AG04449 (cell line): ENCODE measurements around the gene IGSF11.
"Not testable (repeated sequence)": the region's sequence is repeated elsewhere in the genome, so short reads cannot be mapped to it uniquely, and the experiment has no call there.

ENCODE experiments used
- CTCF ChIA-PET: fragments of 350-600 bp; formaldehyde crosslinking; extraction: SDS; loops from one replicate; lab custom pipeline; 2021; ENCODE audit warnings: antibody characterized with exemption; lab: Yijun Ruan, JAX
- POLR2A ChIA-PET: fragments of 400-600, 350-600 bp; formaldehyde crosslinking; extraction: SDS; loops from one replicate; lab custom pipeline; 2020; ENCODE audit warnings: antibody characterized with exemption, inconsistent platforms; lab: Yijun Ruan, JAX
- DNase-seq: peaks from one replicate; pipeline ENCODE4 v3.0.0-alpha.2; 2010; ENCODE audit warnings: low read depth, low spot score
- H3K4me3 ChIP-seq: 2 replicates; pipeline ENCODE4 v1.5.1; 2011; ENCODE audit warnings: low read depth, mild to moderate bottlenecking, control low read depth, low read length
- TF ChIP-seq, protein P1 (sequence below): IDR thresholded peaks from one replicate; pipeline ENCODE4 v1.5.1; 2011; ENCODE audit warnings: mild to moderate bottlenecking, moderate library complexity, low read length, control low read depth, inconsistent platforms; ENCODE audit not compliant: insufficient read depth; ENCODE audit errors: missing control alignments

The IGSF11 gene

GRCh38 chr3:118981494-118982134 is 53.0 kb downstream of the IGSF11 start:
- CTCF ChIA-PET = no interaction called here
- H3K4me3 ChIP-seq = no peak overlapping the region
- TF ChIP-seq, protein P1, sequence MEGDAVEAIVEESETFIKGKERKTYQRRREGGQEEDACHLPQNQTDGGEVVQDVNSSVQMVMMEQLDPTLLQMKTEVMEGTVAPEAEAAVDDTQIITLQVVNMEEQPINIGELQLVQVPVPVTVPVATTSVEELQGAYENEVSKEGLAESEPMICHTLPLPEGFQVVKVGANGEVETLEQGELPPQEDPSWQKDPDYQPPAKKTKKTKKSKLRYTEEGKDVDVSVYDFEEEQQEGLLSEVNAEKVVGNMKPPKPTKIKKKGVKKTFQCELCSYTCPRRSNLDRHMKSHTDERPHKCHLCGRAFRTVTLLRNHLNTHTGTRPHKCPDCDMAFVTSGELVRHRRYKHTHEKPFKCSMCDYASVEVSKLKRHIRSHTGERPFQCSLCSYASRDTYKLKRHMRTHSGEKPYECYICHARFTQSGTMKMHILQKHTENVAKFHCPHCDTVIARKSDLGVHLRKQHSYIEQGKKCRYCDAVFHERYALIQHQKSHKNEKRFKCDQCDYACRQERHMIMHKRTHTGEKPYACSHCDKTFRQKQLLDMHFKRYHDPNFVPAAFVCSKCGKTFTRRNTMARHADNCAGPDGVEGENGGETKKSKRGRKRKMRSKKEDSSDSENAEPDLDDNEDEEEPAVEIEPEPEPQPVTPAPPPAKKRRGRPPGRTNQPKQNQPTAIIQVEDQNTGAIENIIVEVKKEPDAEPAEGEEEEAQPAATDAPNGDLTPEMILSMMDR = no peak
- DNase-seq = no peak
- POLR2A ChIA-PET = no interaction called here

GRCh38 chr3:118980832-118981231 is 53.8 kb downstream of the IGSF11 start:
- CTCF ChIA-PET = no interaction called here
- POLR2A ChIA-PET = no interaction called here
- no peak overlapping the region for H3K4me3 ChIP-seq
- DNase-seq = no peak
- TF ChIP-seq, protein P1 = no peak

DNA sequence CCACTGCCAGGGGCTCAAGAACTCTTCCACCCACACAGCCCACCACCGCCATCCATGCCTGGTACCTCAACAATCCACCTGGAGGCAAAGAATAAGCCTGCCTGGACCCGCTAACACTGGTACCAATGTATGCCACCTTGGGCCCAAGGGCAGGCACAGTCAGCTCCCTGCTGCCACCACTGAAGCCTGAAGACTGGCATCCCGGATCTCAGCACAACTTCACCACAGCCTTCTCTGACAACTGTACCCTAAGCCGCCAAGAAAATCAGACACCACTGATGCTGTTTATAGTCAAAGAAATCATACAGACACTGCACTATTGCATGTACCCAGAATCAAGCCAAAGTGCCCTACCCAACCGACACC is 56.3 kb downstream of the IGSF11 start:
- no peak for DNase-seq
- TF ChIP-seq, protein P1 = no peak
- H3K4me3 ChIP-seq = no peak overlapping the region
- POLR2A ChIA-PET = no interaction called here
- CTCF ChIA-PET = no interaction called here

DNA sequence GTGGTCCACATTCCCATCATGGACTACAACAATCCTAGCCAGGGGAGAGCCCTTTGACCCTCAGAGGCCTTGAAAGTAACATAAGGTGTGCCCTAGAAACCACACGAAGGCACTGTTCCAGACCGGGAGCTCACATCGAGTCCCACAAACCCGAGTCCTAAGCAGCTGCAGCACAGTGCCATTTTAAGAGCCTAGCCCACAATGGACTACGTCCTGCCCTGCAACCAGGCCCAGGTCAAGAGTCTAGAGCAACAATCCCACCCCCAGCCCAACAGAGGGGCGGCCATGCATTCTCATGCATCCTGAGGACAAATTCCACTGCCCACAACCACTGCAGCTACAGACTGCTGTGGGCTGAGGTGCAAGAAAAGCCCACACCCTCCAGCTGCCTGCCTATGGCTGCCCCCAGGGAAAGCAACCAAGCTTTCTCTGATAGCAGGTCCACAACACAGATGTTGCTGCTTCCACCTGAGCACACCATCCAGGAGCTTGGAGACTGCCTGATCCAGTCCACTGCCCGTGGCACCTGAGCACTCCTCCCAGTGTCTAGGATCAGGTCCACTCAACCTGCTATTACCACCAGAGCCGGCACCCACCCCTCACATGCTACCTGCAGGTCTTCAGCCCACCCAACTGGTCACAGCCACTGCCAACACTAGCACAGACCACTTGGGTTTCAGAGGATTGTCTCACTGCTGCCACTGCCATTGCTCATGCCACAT is 56.8 kb downstream of the IGSF11 start:
- H3K4me3 ChIP-seq = no peak overlapping the region
- ChIA-PET POLR2A (no interaction called here), CTCF (no interaction called here)
- DNase-seq = no peak
- TF ChIP-seq, protein P1 = no peak

DNA sequence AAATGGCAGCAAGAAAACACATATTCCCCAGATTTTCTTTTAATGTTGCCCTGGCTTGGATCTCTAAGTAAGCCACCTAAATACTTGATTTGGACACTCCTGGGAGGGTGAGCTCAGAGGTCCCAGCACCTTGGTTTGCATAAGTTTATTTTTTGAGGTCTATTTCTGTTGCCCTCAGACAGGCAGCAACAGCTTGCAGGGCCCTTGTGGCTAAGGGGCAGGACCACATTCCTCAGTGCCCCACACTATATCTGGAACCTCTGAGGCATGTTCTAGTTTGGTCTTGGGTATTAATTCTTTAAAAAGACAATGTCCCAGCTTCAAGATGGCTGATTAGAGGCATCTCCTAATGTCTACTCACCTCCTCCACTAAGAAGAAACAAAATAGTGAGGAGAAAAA is 57.5 kb downstream of the IGSF11 start:
- H3K4me3 ChIP-seq = no peak overlapping the region
- CTCF ChIA-PET = no interaction called here
- TF ChIP-seq, protein P1 = no peak
- POLR2A ChIA-PET = no interaction called here
- no peak for DNase-seq

- DNase-seq, H3K4me3 ChIP-seq, CTCF ChIA-PET, POLR2A ChIA-PET: not testable (repeated sequence)
Measured at GRCh38 chr3:118975476-118975875, 59.2 kb downstream of the IGSF11 start.
